Amniotic stem cell (primary cell): Measurements from ENCODE around the gene PLPP2.
"Not testable (repeated sequence)": the region's sequence is repeated elsewhere in the genome, so short reads cannot be mapped to it uniquely, and the experiment has no call there.

Experiments used
- DNase-seq: peaks from one replicate; lab custom pipeline; 2025; lab: John Stamatoyannopoulos, UW

PLPP2 gene

GRCh38 chr19:292951-293350 lies 1.7 kb upstream of the PLPP2 start:
- DNase-seq: no peak

- DNase-seq: no peak
Observed at GRCh38 chr19:292281-292884, 1.2 kb upstream of the PLPP2 start.

- DNase-seq: no peak
Observed at GRCh38 chr19:291561-292280, 518 bp upstream of the PLPP2 start.

GRCh38 chr19:290372-291005 lies 714 bp downstream of the PLPP2 start:
- no peak for DNase-seq

- no peak for DNase-seq
Observed at GRCh38 chr19:289651-290371, 1.4 kb downstream of the PLPP2 start.

GRCh38 chr19:288911-289310 lies 2.3 kb downstream of the PLPP2 start:
- no peak for DNase-seq

- DNase-seq: no peak
Observed at GRCh38 chr19:287381-287871, 3.8 kb downstream of the PLPP2 start.

GRCh38 chr19:283395-283794 lies 7.8 kb downstream of the PLPP2 start:
- no peak for DNase-seq

- no peak for DNase-seq
Observed at GRCh38 chr19:282501-282900, 8.7 kb downstream of the PLPP2 start.

GRCh38 chr19:281992-282391 lies 9.2 kb downstream of the PLPP2 start:
- DNase-seq: no peak

GRCh38 chr19:281156-281853 lies 9.9 kb downstream of the PLPP2 start:
- no peak for DNase-seq

- DNase-seq: no peak
Observed at GRCh38 chr19:280541-281009, 10.6 kb downstream of the PLPP2 start.

- no peak for DNase-seq
Observed at GRCh38 chr19:279656-280055, 11.5 kb downstream of the PLPP2 start.

- DNase-seq: no peak
Observed at GRCh38 chr19:279231-279630, 12.0 kb downstream of the PLPP2 start.

GRCh38 chr19:277581-278165 lies 13.5 kb downstream of the PLPP2 start:
- DNase-seq: no peak

GRCh38 chr19:277131-277530 lies 14.1 kb downstream of the PLPP2 start:
- DNase-seq: no peak

GRCh38 chr19:275958-276646 lies 15.1 kb downstream of the PLPP2 start:
- DNase-seq: no peak

GRCh38 chr19:275000-275399 lies 16.2 kb downstream of the PLPP2 start:
- DNase-seq: no peak

- DNase-seq: no peak
Observed at GRCh38 chr19:273393-273792, 17.8 kb downstream of the PLPP2 start.

- DNase-seq: no peak
Observed at GRCh38 chr19:271856-272255, 19.3 kb downstream of the PLPP2 start.

- DNase-seq: not testable (repeated sequence)
Observed at GRCh38 chr19:270766-271318, 20.4 kb downstream of the PLPP2 start.
